ENCODE results near the gene TNFRSF6B.

The TNFRSF6B gene

GRCh38 chr20:63747622-63748069 lies 51.2 kb downstream of the TNFRSF6B start:
- no peak overlapping the region for H3K4me3 ChIP-seq (ENCODE audit: low read depth, low read length)
- no peak for TF ChIP-seq CTCF (IDR thresholded peaks at IDR 0.05; ENCODE audit: borderline replicate concordance, insufficient read depth, low read depth, low read length)

All from GM12875 (cell line).